Testis (tissue), 2 donors: ENCODE measurements around the gene NEURL1B.

Experiments
- CTCF ChIP-seq, 3 experiments: fragments of 450-650 bp in 2 of 3; fragments of 200-600 bp in 1 of 3; sonication (generic) in 1 of 3; IDR thresholded peaks; one replicate each; pipeline ENCODE4 v1.5.1; 2016 to 2019; ENCODE audit warnings: antibody characterized with exemption in 3 of 3, mild to moderate bottlenecking in 2 of 3, moderate library complexity in 1 of 3
- POLR2A ChIP-seq: fragments of 450-650 bp; IDR thresholded peaks from one replicate; pipeline ENCODE4 v1.6.1; 2017; ENCODE audit warnings: antibody characterized with exemption, mild to moderate bottlenecking, moderate library complexity

GRCh38 chr5:172644711-172645110 is 3.6 kb downstream of the NEURL1B start:
- no peak for TF ChIP-seq POLR2A
- TF ChIP-seq CTCF (IDR thresholded peaks at IDR 0.05), result no peak
